H1 (cell line): ENCODE measurements around the gene ETV7. TPM values are rescaled to one million over a fixed set of nuclear protein-coding genes. Genes with fewer than 3 reads are reported as not detected.

Source experiments
- CTCF ChIA-PET: fragments of 300-600 bp; sonication (Branson Sonifier 250); formaldehyde crosslinking; loops from one replicate; lab custom pipeline; 2021; ENCODE audit not compliant: partially characterized antibody; lab: Charles Lee
- POLR2A ChIA-PET: fragments of 300-600 bp; sonication (Branson Sonifier 250); formaldehyde crosslinking; loops from one replicate; lab custom pipeline; 2021; ENCODE audit warnings: inconsistent platforms; ENCODE audit not compliant: partially characterized antibody; lab: Charles Lee
- DNase-seq, 2 experiments: peaks; one replicate each; pipeline versions ENCODE4 v3.0.0 to v3.0.0-alpha.2; 2010 to 2022; ENCODE audit warnings: low spot score in 2 of 2, low read depth in 1 of 2, mixed read lengths in 1 of 2
- FAIRE-seq: peaks from 2 replicates; lab custom pipeline; 2011; peaks lifted over from hg19 to GRCh38; lab: Jason Lieb, UNC
- H2AFZ ChIP-seq: 2 replicates; pipeline ENCODE4 v1.8.1; 2012; ENCODE audit warnings: low read length, inconsistent platforms
- H2AK5ac ChIP-seq: 2 replicates; pipeline ENCODE4 v1.6.1; 2013; ENCODE audit warnings: low read depth, low read length
- H2BK120ac ChIP-seq: replicated peaks from 2 replicates; pipeline ENCODE3; 2013; ENCODE audit warnings: low read depth, low read length, inconsistent platforms
- H2BK12ac ChIP-seq: 2 replicates; pipeline ENCODE4 v1.6.1; 2013; ENCODE audit warnings: low read depth, low read length
- H2BK15ac ChIP-seq: 2 replicates; pipeline ENCODE4 v1.6.1; 2013; ENCODE audit warnings: low read length
- H2BK20ac ChIP-seq: 2 replicates; pipeline ENCODE4 v1.6.1; 2013; ENCODE audit warnings: low read length
- H2BK5ac ChIP-seq: 2 replicates; pipeline ENCODE4 v1.6.1; 2013; ENCODE audit warnings: low read depth, low read length
- H3K14ac ChIP-seq: 2 replicates; pipeline ENCODE4 v1.6.1; 2013; ENCODE audit warnings: inconsistent platforms; ENCODE audit not compliant: insufficient read length
- H3K18ac ChIP-seq: 2 replicates; pipeline ENCODE4 v1.6.1; 2013; ENCODE audit warnings: low read length; ENCODE audit errors: extremely low read depth
- H3K23ac ChIP-seq: 2 replicates; pipeline ENCODE4 v1.6.1; 2013; ENCODE audit warnings: inconsistent platforms; ENCODE audit not compliant: insufficient read length
- H3K23me2 ChIP-seq: 2 replicates; pipeline ENCODE4 v1.6.1; 2013; ENCODE audit warnings: low read depth, low read length
- H3K27ac ChIP-seq: 2 replicates; pipeline ENCODE4 v1.6.1; 2011; ENCODE audit warnings: low read depth, low read length, inconsistent platforms
- H3K27me3 ChIP-seq, 4 experiments: replicated peaks in 1 of 4; 1 replicate in 1 of 4; 2 replicates in 3 of 4; pipeline versions ENCODE4 v1.6.1 to v1.8.1; 2011 to 2013; ENCODE audit warnings: low read length in 3 of 4, mild to moderate bottlenecking in 3 of 4, inconsistent platforms in 2 of 4, mixed read lengths in 2 of 4, moderate library complexity in 1 of 4; ENCODE audit not compliant: control insufficient read depth in 3 of 4, insufficient read depth in 3 of 4; ENCODE audit errors: extremely low read depth in 1 of 4
- H3K36me3 ChIP-seq, 4 experiments: 2 replicates each; pipeline versions ENCODE4 v1.6.1 to v1.8.1; 2011 to 2013; ENCODE audit warnings: mild to moderate bottlenecking in 4 of 4, low read length in 3 of 4, moderate library complexity in 2 of 4, control low read depth in 1 of 4, inconsistent platforms in 1 of 4; ENCODE audit not compliant: insufficient read depth in 4 of 4, control insufficient read depth in 2 of 4
- H3K4ac ChIP-seq: replicated peaks from 2 replicates; pipeline ENCODE3; 2013; ENCODE audit warnings: low read length, low read depth, mixed read lengths, inconsistent platforms; ENCODE audit not compliant: insufficient read length
- H3K4me1 ChIP-seq, 4 experiments: replicated peaks in 1 of 4; 1 replicate in 1 of 4; 2 replicates in 3 of 4; pipeline versions ENCODE4 v1.6.1 to v1.8.1; 2011 to 2013; ENCODE audit warnings: low read length in 3 of 4, inconsistent platforms in 2 of 4, mixed read lengths in 1 of 4; ENCODE audit not compliant: insufficient read depth in 4 of 4, control insufficient read depth in 3 of 4
- H3K4me2 ChIP-seq, 2 experiments: 2 replicates each; pipeline versions ENCODE4 v1.6.1 to v1.8.1; 2011 to 2013; ENCODE audit warnings: low read depth in 2 of 2, low read length in 2 of 2, control low read depth in 1 of 2, inconsistent platforms in 1 of 2, mild to moderate bottlenecking in 1 of 2; ENCODE audit not compliant: insufficient read depth in 1 of 2
- H3K4me3 ChIP-seq, 4 experiments: fragments of 200-600, 300-600 bp in 1 of 4; sonication (generic), shearing (Covaris generic), sonication (Bioruptor Twin) in 1 of 4; 2 replicates each; pipeline versions ENCODE4 v1.5.1 to v1.8.1; 2011 to 2016; ENCODE audit warnings: low read length in 4 of 4, low read depth in 3 of 4, control low read depth in 2 of 4, inconsistent platforms in 2 of 4, mild to moderate bottlenecking in 2 of 4, mixed read lengths in 1 of 4, moderate library complexity in 1 of 4; ENCODE audit not compliant: insufficient read depth in 2 of 4; ENCODE audit errors: extremely low read depth in 1 of 4
- H3K56ac ChIP-seq: replicated peaks from 2 replicates; pipeline ENCODE3; 2013; ENCODE audit warnings: low read depth, mild to moderate bottlenecking, mixed read lengths, low read length, inconsistent platforms; ENCODE audit not compliant: insufficient read length
- H3K79me1 ChIP-seq: 2 replicates; pipeline ENCODE4 v1.6.1; 2013; ENCODE audit warnings: low read depth, low read length, control low read depth
- H3K79me2 ChIP-seq, 2 experiments: 2 replicates each; pipeline versions ENCODE4 v1.6.1 to v1.8.1; 2012 to 2013; ENCODE audit warnings: low read length in 2 of 2, mild to moderate bottlenecking in 2 of 2, inconsistent platforms in 1 of 2; ENCODE audit not compliant: insufficient read depth in 2 of 2, control insufficient read depth in 1 of 2
- H3K9ac ChIP-seq, 4 experiments: replicated peaks in 1 of 4; 1 replicate in 1 of 4; 2 replicates in 3 of 4; pipeline versions ENCODE4 v1.6.1 to v1.8.1; 2011 to 2013; ENCODE audit warnings: low read depth in 3 of 4, low read length in 3 of 4, control low read depth in 2 of 4, mild to moderate bottlenecking in 2 of 4, moderate library complexity in 2 of 4, inconsistent platforms in 1 of 4; ENCODE audit errors: extremely low read depth in 1 of 4
- H3K9me3 ChIP-seq, 2 experiments: 2 replicates each; pipeline versions ENCODE4 v1.6.1 to v1.8.1; 2012 to 2013; ENCODE audit warnings: mild to moderate bottlenecking in 2 of 2, moderate library complexity in 2 of 2, control low read depth in 1 of 2, inconsistent platforms in 1 of 2, low read depth in 1 of 2, low read length in 1 of 2, mixed read lengths in 1 of 2; ENCODE audit not compliant: insufficient read depth in 2 of 2
- H4K20me1 ChIP-seq, 2 experiments: replicated peaks in 1 of 2; 2 replicates each; pipeline versions ENCODE3 to v1.8.1; 2011 to 2013; ENCODE audit warnings: inconsistent platforms in 2 of 2, low read length in 2 of 2, mild to moderate bottlenecking in 1 of 2; ENCODE audit not compliant: insufficient read depth in 2 of 2, control insufficient read depth in 1 of 2
- H4K5ac ChIP-seq: 2 replicates; pipeline ENCODE4 v1.6.1; 2013; ENCODE audit warnings: low read length, low read depth, mixed read lengths, inconsistent platforms; ENCODE audit not compliant: insufficient read length
- H4K8ac ChIP-seq: 2 replicates; pipeline ENCODE4 v1.8.0; 2013; ENCODE audit warnings: mild to moderate bottlenecking, moderate library complexity, low read length, inconsistent platforms; ENCODE audit not compliant: insufficient read depth; ENCODE audit errors: extremely low read depth
- H4K91ac ChIP-seq: replicated peaks from 2 replicates; pipeline ENCODE3; 2013; ENCODE audit warnings: low read length, mixed read lengths, inconsistent platforms; ENCODE audit not compliant: insufficient read length
- ASH2L ChIP-seq: fragments of 200-600, 300-600 bp; sonication (generic); IDR thresholded peaks from one replicate; pipeline ENCODE4 v1.7.1; 2017; ENCODE audit warnings: low read length
- CHD1 ChIP-seq: IDR thresholded peaks from 2 replicates; pipeline ENCODE4 v1.6.1; 2012; ENCODE audit warnings: low read depth, low read length, improper control_type of control experiment
- CTCF ChIP-seq, 3 experiments: IDR thresholded peaks; 1 replicate in 2 of 3; 2 replicates in 1 of 3; pipeline versions ENCODE4 v1.5.1 to v1.6.1; 2011; ENCODE audit warnings: low read length in 3 of 3, mild to moderate bottlenecking in 3 of 3, inconsistent platforms in 2 of 3, low read depth in 1 of 3, moderate library complexity in 1 of 3; ENCODE audit not compliant: insufficient read depth in 1 of 3; ENCODE audit errors: control extremely low read depth in 1 of 3
- FOSL1 ChIP-seq: IDR thresholded peaks from 2 replicates; pipeline ENCODE4 v1.6.1; 2011; ENCODE audit warnings: mild to moderate bottlenecking, low read depth, low read length, moderate library complexity; ENCODE audit not compliant: insufficient read depth
- KDM4A ChIP-seq: IDR thresholded peaks from one replicate; pipeline ENCODE4 v1.7.1; 2012; ENCODE audit warnings: low read depth, mild to moderate bottlenecking, moderate library complexity, low read length, inconsistent platforms; ENCODE audit not compliant: severe bottlenecking
- NANOG ChIP-seq: IDR thresholded peaks from 2 replicates; pipeline ENCODE4 v1.6.1; 2011; ENCODE audit warnings: low read length, low read depth, mild to moderate bottlenecking, inconsistent platforms; ENCODE audit not compliant: insufficient read depth, poor library complexity, severe bottlenecking
- TAF1 ChIP-seq: IDR thresholded peaks from 2 replicates; pipeline ENCODE4 v1.6.1; 2011; ENCODE audit warnings: mild to moderate bottlenecking, low read depth, low read length
- TBP ChIP-seq: IDR thresholded peaks from 2 replicates; pipeline ENCODE4 v1.6.1; 2011; ENCODE audit warnings: low read depth, low read length, improper control_type of control experiment
- TCF12 ChIP-seq: IDR thresholded peaks from 2 replicates; pipeline ENCODE4 v1.6.1; 2011; ENCODE audit warnings: low read depth, mild to moderate bottlenecking, low read length
- ZNF274 ChIP-seq: IDR thresholded peaks from 2 replicates; pipeline ENCODE4 v1.7.0; 2012; ENCODE audit warnings: low read length, borderline replicate concordance; ENCODE audit errors: extremely low read depth
- WGBS, 2 experiments: shearing (Covaris generic) in 1 of 2; methylation state at CpG; one replicate each; pipeline versions ENCODE4 v1.1.6 to v1.1.7; 2013 to 2015; ENCODE audit warnings: low lambda C conversion rate in 2 of 2, mixed read lengths in 2 of 2, inconsistent platforms in 1 of 2, low coverage in 1 of 2, missing lambda C conversion rate in 1 of 2; ENCODE audit not compliant: insufficient replicate concordance in 2 of 2, insufficient coverage in 1 of 2, insufficient read length in 1 of 2; ENCODE audit errors: extremely low coverage in 1 of 2, missing lambda C conversion rate in 1 of 2; 5-methylcytosine and 5-hydroxymethylcytosine counted together
- polyA plus RNA-seq, 7 experiments: library from polyadenylated mRNA; depleted of rRNA in 3 of 7; stranded (reverse) in 5 of 7; unstranded in 2 of 7; fragments of >200 nt in 5 of 7; fragments of 200-250 nt in 2 of 7; gene quantifications; 1 replicate in 5 of 7; 2 replicates in 1 of 7; 4 replicates in 1 of 7; pipeline versions ENCODE4 v1.2.1 to v1.2.3, GENCODE V29; 2011 to 2013; ENCODE audit warnings: missing spikeins in 2 of 7, mixed read lengths in 2 of 7
- total RNA-seq: library from RNA; stranded (reverse); fragmentation: NEBNext Ultra II Directional; extraction: Animal tissue kit (Norgen Biotek cat#: 25700); gene quantifications from 2 replicates; pipeline ENCODE4 v1.2.1, GENCODE V29; 2021

Gene ETV7
- total and polyA plus RNA-seq, 2 of the 8 experiments (the other 6 are each of a cell fraction or from before 2014, with no cell fraction given) = 0.54 to 2.4 TPM

DNA sequence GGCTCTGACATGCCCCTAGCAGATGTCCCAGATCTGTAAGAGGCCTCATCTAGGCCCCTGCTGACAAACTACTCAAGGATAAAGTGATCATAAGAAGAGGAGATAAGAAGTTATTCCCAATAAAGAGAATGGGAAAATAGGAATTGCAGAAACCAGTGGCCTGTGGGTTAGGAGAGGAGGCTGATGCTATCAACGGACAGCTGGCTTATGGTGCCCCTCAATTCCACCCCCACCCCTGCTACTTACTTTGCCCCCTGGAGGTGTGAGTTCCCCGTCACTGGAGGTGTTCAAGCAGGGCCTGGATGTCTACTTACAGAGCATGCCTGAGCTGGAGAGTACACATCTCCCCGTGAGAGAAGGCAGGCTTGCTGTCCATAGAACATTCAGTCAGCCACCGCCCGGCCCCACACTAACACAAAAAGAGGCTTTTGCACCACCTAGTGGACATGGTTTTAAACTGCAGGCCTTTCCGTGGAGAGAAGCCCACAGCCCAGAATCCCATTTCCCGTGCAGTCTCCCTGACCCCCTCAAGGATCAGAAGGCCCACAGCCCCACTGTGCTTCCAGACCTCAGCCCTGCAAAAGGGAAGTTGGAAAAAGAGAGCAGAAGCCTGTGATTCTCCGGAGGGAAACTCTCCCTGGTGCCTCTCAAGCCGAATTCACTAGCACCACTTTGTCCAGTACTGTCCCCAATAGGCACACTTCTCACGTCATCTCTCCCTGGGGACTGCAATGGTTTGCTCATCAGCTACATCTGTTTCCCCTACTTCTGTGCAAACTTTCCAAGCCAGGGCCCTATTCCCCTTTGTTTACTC, 27.0 kb downstream of the ETV7 start:
- H2AFZ ChIP-seq = peak overlapping the region; percentile 94
- no peaks in the 10 kb centered on the region for H3K9me3 ChIP-seq
- DNase-seq = peak; percentile 7 to 82
- no peak overlapping the region for H3K18ac ChIP-seq
- no peak overlapping the region for H3K14ac ChIP-seq
- H3K4ac ChIP-seq = no peak overlapping the region
- no peak overlapping the region for H3K56ac ChIP-seq
- peaks cover 0 to 1% (median 0%) of the 10 kb centered on the region in 4 experiments; a peak in 1 of 7 replicates for H3K27me3 ChIP-seq
- no peaks in the 10 kb centered on the region for H3K79me1 ChIP-seq
- ChIA-PET CTCF (interaction anchor here (0.6 to 7.6 kb wide), 38 partner anchors 9 to 399 kb away, joined by 3 to 68 read pairs (median 6); partner anchors contain the start of gene BNIP5), POLR2A (interaction anchor here (1.2 kb wide), 1 partner anchor 221 kb away, joined by 4 read pairs; no protein-coding TSS in a partner anchor)
- no peaks in the 10 kb centered on the region for H3K23me2 ChIP-seq
- H2BK15ac ChIP-seq = no peak overlapping the region
- WGBS, 2 experiments = 30% methylated on average over 10 of the region's 10 CpGs; no CpG with 5 or more reads in 1 of the 2 experiments
- no peak overlapping the region for H2AK5ac ChIP-seq
- H3K23ac ChIP-seq = no peak overlapping the region
- no peak overlapping the region for H3K4me3 ChIP-seq
- no peaks in the 10 kb centered on the region for H3K36me3 ChIP-seq
- H3K27ac ChIP-seq = no peak overlapping the region
- H3K79me2 ChIP-seq = no peaks in the 10 kb centered on the region
- no peak overlapping the region for H2BK120ac ChIP-seq
- no peaks in the 10 kb centered on the region for H4K20me1 ChIP-seq
- no peak overlapping the region for H2BK20ac ChIP-seq
- H4K8ac ChIP-seq = no peak overlapping the region
- no peak overlapping the region for H2BK5ac ChIP-seq
- H4K5ac ChIP-seq = no peak overlapping the region
- peak; percentile 7 for FAIRE-seq
- no peak overlapping the region for H3K9ac ChIP-seq
- no peak overlapping the region for H3K4me2 ChIP-seq
- no peaks in the 10 kb centered on the region for H3K4me1 ChIP-seq
- H2BK12ac ChIP-seq = no peak overlapping the region
- no peak overlapping the region for H4K91ac ChIP-seq
- TF ChIP-seq TAF1 = no peak
- no peak for TF ChIP-seq NANOG
- TF ChIP-seq KDM4A = no peak
- no peak for TF ChIP-seq TBP
- TF ChIP-seq TCF12 = no peak
- TF ChIP-seq FOSL1 = no peak
- no peak for TF ChIP-seq ASH2L
- no peak for TF ChIP-seq CHD1
- TF ChIP-seq ZNF274 = no peak
- TF ChIP-seq CTCF (IDR thresholded peaks at IDR 0.05; ENCODE audit: control extremely low read depth in 1 of 3, insufficient read depth in 1 of 3, low read depth in 1 of 3, low read length in 3 of 3) = peak; percentile 52 to 92 (median 88)
